ENCODE measurements around the gene AP3S2. TPM values are rescaled to one million over a fixed set of nuclear protein-coding genes. Genes with fewer than 3 reads are reported as not detected.
"Not testable (repeated sequence)": the region's sequence is repeated elsewhere in the genome, so short reads cannot be mapped to it uniquely, and the experiment has no call there.

AP3S2 gene
- total RNA-seq, 1 donor from 2014 or later = 46.9 TPM

GRCh38 chr15:89876396-89877082 lies 17.3 kb downstream of the AP3S2 start:
- ATAC-seq (peak; percentile 39), DNase-seq (ENCODE audit: missing footprints) (no peak)
- intact Hi-C loops (cut with DNase I) = loop anchor here (5.0 kb wide), 1 partner anchor 49 kb away; no protein-coding TSS in a partner anchor

GRCh38 chr15:89875741-89876140 lies 18.1 kb downstream of the AP3S2 start:
- intact Hi-C loops (cut with DNase I) = loop anchor here (1.0 to 5.0 kb wide), 3 partner anchors 48 to 135 kb away; no protein-coding TSS in a partner anchor
- ATAC-seq (no peak), DNase-seq (ENCODE audit: missing footprints) (no peak)

GRCh38 chr15:89874926-89875564 lies 18.7 kb downstream of the AP3S2 start:
- intact Hi-C loops (cut with DNase I) = loop anchor here (1.0 to 5.0 kb wide), 3 partner anchors 48 to 134 kb away; no protein-coding TSS in a partner anchor
- DNase-seq (ENCODE audit: missing footprints) = peak; percentile 90
- ATAC-seq = peak; percentile 90

- ATAC-seq = no peak
- intact Hi-C loops (cut with DNase I) = no loop called here
These were observed 23.0 kb downstream of the AP3S2 start for GRCh38 chr15:89870688-89871288.

GRCh38 chr15:89870006-89870405 lies 23.8 kb downstream of the AP3S2 start:
- no peak for DNase-seq (ENCODE audit: missing footprints)
- ATAC-seq = no peak
- intact Hi-C loops (cut with DNase I) = no loop called here

More at GRCh38 chr15:89870688-89871288, 23.0 kb downstream of the AP3S2 start:
- DNase-seq (ENCODE audit: missing footprints) = no peak

GRCh38 chr15:89869490-89869889 lies 24.3 kb downstream of the AP3S2 start:
- intact Hi-C loops (cut with DNase I); DNase-seq (ENCODE audit: missing footprints); ATAC-seq: not testable (repeated sequence)

GRCh38 chr15:89864958-89865739 lies 28.6 kb downstream of the AP3S2 start:
- ATAC-seq = no peak
- DNase-seq (ENCODE audit: missing footprints) = no peak
- intact Hi-C loops (cut with DNase I) = no loop called here

GRCh38 chr15:89863918-89864317 lies 29.9 kb downstream of the AP3S2 start:
- ATAC-seq (no peak), DNase-seq (ENCODE audit: missing footprints) (no peak)
- intact Hi-C loops (cut with DNase I) = no loop called here

GRCh38 chr15:89860891-89861290 lies 32.9 kb downstream of the AP3S2 start:
- no peak for ATAC-seq
- intact Hi-C loops (cut with DNase I) = no loop called here
- DNase-seq (ENCODE audit: missing footprints) = no peak

GRCh38 chr15:89860431-89860830 lies 33.4 kb downstream of the AP3S2 start:
- DNase-seq (ENCODE audit: missing footprints) = no peak
- ATAC-seq = no peak
- intact Hi-C loops (cut with DNase I) = no loop called here

- DNase-seq (ENCODE audit: missing footprints) (no peak), ATAC-seq (no peak)
- intact Hi-C loops (cut with DNase I) = no loop called here
These were observed 34.9 kb downstream of the AP3S2 start for GRCh38 chr15:89858661-89859458.

- intact Hi-C loops (cut with DNase I) = no loop called here
- DNase-seq (ENCODE audit: missing footprints) = no peak
- ATAC-seq = no peak
These were observed 36.1 kb downstream of the AP3S2 start for GRCh38 chr15:89857673-89858072.

- intact Hi-C loops (cut with DNase I) = no loop called here
- no peak for ATAC-seq
- no peak for DNase-seq (ENCODE audit: missing footprints)
These were observed 37.8 kb downstream of the AP3S2 start for GRCh38 chr15:89855948-89856347.

- ATAC-seq; DNase-seq (ENCODE audit: missing footprints); intact Hi-C loops (cut with DNase I): not testable (repeated sequence)
These were observed 38.9 kb downstream of the AP3S2 start for GRCh38 chr15:89854863-89855262.

- intact Hi-C loops (cut with DNase I) = no loop called here
- no peak for ATAC-seq
- DNase-seq (ENCODE audit: missing footprints) = no peak
These were observed 41.3 kb downstream of the AP3S2 start for GRCh38 chr15:89852342-89852995.

- intact Hi-C loops (cut with DNase I) = no loop called here
- ATAC-seq = no peak
These were observed 42.0 kb downstream of the AP3S2 start for GRCh38 chr15:89851673-89852341.

GRCh38 chr15:89848970-89849292 lies 44.9 kb downstream of the AP3S2 start:
- DNase-seq (ENCODE audit: missing footprints) (no peak), ATAC-seq (no peak)
- intact Hi-C loops (cut with DNase I) = no loop called here

More at GRCh38 chr15:89851673-89852341, 42.0 kb downstream of the AP3S2 start:
- no peak for DNase-seq (ENCODE audit: missing footprints)
